NCI-H187 (cell line): ENCODE results near the gene HCN4.
A peak's percentile ranks its signal among the peaks of the same experiment; 100 is the strongest.
"Not testable (repeated sequence)": the region's sequence is repeated elsewhere in the genome, so short reads cannot be mapped to it uniquely, and the experiment has no call there.

ENCODE experiments used
- DNase-seq, 2 experiments: peaks; one replicate each; lab custom pipeline; 2025; lab: John Stamatoyannopoulos, UW

The HCN4 gene

DNA sequence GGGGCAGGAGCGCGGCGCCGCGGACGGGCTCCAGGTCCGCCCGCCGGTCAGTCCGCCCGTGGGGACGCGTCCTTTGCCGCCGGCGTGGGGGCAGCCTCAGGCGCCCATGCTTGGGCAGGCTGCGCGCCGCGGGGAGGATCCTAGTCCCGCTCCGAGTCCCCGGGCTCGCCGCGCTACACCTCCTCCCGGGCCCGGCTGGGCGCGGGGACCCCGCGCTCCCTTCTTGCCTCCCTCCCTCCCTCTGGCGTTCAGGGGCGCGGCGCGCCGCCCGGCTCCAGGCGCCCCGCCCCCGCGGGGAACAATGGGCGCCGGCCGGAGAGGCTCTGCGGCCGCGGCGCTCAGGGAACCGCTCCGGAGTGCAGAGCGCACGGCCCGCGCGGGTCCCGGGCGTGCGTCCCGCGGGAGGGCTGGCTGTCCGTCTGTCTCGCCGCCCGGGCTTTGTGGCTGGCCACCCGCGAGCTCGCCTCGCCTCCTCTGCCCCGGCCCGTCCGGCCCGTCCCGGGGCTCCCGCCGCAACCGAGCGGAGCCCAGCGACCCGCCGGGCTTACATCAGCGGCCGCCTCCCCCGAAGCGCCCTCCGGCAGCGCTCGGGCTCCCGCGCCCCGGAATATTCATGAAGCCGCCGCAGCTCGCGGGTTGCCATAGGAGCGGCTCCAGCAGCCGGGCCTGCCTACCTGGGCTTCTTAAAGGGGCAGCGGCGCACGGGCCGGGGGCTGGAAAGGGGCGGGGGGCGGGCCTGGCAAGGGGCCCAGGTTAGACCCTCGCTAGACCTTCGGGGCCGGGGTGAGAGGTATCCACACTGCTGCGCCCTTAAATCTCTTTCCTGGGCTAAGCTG, at the start of gene HCN4:
TSS of gene HCN4 (minus strand) at position 658 of the 836 bp plus-strand sequence. CDS start 688 bp downstream, outside the sequence.
- DNase-seq = peak in 1 of 2 experiments; percentile 55

DNA sequence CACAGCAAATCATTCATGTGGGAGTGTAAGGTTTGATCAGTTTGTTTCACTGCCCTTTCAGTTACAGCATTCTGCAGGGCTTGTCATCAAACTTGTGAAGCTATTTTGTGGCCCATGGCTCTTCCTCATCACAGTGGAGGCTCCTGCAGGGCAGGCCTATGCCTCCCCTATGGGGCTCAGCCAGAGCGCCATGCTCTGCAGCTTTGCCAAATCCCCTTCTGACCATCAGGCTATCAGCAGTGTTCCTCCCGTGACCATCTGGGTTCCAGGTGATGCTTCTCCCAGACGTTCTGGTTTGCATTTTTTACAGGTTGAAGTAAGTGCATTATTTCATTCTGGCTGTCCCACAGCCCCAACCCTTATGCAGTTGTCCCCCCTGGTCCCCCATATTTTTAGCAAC, 46.1 kb upstream of the HCN4 start:
- no peak for DNase-seq

DNA sequence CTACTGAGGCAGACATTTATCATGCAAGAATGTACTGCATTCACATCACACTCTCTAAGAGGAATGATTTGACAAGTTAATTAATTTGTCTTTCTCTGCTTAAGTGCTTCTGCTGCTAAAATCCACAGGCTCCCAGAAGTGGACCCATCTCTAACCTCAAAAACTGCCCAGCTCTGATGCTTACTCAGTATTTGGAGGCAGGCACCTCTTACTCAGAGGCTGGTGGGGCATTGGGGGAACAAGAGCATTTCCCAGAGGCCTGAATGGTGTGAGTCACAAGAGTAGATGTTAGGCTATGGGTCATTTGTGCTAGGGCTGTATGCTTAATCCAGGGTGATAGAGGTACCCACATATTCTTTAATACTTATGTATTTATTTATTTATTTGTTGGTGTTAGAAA, 34.4 kb upstream of the HCN4 start:
- no peak for DNase-seq

DNA sequence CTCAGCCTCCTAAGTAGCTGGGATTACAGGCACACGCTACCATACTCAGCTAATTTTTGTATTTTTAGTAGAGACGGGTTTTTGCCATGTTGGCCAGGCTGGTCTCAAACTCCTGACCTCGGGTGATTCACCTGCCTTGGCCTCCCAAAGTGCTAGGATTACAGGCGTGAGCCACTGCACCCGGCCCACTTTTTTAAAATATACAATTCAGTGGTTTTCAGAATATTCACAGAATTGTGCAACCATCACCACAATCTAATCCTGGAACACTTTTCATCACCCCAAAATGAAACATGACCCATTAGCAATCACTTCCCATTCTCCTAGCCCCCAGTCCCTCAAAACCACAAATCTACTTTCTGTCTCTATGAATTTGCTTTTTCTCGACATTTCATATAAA, 31.5 kb upstream of the HCN4 start:
- DNase-seq = not testable (repeated sequence)

DNA sequence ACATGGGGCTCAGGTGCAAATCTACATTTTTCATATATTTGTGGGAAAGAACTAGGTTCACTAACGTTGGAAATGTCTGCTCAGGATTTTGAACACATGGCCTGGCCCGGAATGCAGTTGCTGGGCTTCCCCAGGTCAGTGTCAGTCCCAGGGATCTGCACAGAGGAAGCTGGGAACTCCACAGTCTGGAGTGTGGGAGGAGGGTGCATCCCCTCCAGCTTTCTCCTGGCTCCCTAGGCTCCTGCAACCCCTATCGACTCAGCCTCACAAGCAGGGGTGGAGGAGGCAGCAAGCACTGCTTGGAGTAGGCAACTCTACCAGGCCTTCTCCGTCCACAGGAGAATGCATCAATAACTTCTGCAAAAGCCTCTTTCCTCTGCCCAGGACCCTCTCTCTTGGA, 30.1 kb upstream of the HCN4 start:
- no peak for DNase-seq

DNA sequence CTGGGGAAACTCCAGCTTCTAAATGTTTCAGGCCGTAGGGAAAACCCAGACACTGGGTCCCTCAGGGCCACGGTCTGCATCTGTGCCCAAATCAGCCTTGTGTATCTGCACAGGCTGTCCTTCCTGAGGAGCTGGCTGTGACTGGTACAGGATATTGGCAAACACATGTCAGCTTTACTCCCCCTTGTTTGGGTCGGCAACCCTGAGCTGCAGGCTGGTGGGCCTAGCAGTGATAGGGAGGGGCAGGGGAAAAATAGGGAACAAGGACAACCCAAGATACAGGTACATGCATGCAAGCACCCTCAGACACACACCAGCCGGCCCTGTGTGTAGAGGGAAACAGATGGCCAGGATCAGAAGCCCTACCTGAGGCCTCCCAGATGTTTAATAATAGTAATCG, 28.7 kb upstream of the HCN4 start:
- DNase-seq = no peak

DNA sequence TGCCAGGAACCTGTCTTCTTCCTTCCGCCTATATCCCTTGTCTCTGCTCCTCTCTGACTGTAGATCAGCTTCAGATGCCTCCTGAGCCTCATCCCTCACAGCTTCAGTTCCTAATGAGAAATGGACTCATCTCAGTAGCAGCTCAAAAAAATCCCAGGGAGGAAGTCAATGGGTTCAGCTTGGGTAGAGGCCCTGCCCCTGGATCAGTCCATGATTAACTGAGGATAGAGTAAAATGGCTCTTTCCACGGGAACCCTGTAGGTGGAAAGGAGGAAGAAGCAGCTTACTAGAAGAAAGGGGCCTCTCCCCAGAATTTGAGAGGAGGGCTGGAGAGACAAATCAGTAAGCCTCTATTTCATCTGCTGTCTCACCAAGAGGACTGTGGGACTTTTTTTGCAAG, 26.9 kb upstream of the HCN4 start:
- no peak for DNase-seq

DNA sequence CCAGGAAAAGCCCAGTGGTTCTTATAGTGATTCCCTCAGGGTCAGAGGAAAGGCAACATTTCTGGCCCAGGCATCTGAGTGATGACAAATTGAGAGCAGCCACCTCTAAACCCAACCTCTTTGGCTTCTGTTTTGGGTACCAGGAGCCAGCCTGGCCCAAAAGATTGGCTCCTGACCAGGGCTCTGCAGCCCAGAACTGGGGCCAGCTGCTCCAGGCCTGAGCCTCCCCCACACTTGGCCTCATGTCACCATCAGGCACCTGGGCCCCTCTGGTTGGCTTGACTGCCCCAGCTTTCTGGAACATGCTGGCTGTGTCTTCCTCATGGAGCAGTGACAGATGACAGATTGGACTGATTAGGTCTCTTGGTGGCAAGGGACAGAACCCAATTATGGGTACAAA, 26.0 kb upstream of the HCN4 start:
- DNase-seq = no peak

DNA sequence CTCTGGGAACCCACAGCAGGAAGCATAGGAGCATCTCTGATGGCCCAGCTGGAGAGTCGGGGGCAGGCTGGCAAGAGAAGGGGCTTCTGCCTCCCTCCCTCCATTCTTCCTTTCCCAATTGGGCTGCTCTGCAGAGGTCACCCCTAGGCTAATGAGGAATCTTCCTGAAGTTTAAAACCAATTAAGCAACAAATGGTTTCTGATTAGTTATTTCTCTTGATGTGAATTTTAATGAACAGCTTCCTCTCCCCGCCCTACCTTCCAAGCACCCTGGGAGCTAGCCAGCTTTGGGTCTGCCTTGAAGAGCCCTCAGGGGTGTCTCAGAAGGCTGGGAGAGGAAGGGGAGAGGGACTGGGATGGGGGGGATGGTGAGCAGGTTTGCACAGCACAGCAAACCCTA, 24.6 kb upstream of the HCN4 start:
- no peak for DNase-seq

DNA sequence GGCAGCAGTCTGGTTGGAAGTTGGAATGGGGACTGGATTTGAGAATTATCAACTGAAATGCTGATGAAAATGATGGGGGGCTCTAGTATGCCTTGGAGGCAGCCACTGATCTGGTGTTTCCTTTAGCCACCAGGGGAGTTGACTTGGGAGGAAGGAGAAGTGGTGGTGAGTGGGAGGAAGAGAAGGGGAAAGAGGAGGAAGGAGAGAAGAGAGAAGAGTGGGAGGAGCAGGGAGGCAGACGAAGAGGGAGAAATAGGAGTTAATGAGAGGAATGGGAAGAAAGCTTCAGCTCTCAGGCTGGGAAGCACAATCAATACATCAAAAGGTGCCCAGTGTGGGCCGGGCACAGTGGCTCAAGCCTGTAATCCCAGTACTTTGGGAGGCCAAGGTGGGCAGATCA, 23.3 kb upstream of the HCN4 start:
- DNase-seq = no peak

DNA sequence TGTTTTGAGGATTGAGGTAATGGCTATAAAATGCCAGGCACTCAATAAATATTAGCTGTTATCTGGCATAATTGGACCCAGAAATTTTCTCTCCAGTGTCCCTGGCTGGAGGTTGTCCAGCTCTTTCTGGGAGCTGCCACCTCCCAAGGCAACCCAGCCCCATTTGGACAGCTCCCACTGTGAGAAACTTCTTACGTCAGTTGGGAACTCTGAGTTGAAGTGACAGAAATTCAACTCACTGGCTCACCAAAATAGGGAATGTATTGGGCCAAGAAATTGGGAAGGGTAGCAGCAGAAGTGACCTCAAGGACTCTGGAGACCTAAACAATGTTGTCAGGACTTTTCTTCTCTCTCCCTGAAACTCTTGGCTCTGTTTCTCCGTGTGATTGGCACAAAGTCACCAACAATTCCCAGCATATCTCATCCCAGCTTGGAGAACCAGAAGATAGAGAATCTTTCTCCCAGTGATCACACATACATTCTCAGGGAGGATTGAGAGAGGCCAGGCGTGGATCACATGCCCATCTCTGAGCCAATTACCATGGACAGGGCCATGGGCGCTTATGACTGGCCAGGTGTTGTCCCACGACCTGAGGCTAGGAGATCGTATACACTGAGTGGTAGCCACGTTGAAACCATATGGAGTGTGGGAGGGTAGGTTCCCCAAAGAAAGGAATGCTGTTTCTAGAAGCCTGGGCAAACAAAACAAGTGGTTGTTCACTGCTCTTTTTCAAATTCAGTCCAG, 22.5 kb upstream of the HCN4 start:
- DNase-seq = no peak

DNA sequence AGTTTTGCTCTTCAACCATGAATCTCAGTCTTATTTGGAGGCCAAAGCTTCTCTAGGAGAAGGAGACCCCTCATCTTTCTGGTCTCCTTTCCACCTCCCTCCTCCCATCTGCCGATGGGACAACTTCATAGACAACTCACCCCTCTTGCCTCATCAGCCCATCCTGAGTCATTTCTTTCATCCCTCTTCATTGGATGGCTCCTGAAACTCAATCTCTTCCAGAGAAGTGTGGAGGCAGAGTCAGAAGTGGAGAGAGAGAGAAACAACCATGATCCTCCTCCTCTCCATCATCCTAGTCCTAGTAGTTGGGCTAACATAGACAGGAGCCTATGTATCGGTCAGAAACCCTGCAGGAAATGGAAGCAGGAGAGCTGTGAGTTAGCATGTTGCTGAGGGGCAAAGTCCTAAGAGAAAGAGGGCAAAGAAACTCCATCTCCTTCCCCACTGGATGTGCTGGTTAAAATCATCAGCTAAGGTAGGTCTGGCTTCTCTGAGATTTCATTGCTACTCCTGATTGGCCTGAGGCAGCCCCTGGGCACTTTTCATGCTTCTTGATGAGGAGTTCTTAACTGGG, 21.3 kb upstream of the HCN4 start:
- DNase-seq = no peak

DNA sequence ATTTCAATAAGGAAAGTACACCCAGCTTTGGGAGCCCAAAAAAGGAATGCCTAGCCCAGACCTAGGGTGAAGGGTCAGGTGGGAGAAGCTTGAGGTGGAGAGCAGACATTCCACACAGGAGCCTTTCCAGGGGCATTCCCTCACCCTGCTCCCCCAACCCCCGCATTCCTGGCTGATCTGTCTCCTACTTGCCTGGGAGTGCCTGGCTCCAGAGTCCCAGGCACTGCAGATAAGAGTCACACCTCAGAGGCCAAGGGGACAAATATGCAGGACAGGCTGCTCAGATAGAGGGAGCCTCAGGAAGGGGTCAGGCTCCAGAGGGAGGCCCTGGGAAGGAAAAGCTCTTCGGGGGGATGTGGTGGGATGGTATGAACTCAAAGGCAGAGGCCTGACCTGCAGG, 20.8 kb upstream of the HCN4 start:
- DNase-seq = no peak

DNA sequence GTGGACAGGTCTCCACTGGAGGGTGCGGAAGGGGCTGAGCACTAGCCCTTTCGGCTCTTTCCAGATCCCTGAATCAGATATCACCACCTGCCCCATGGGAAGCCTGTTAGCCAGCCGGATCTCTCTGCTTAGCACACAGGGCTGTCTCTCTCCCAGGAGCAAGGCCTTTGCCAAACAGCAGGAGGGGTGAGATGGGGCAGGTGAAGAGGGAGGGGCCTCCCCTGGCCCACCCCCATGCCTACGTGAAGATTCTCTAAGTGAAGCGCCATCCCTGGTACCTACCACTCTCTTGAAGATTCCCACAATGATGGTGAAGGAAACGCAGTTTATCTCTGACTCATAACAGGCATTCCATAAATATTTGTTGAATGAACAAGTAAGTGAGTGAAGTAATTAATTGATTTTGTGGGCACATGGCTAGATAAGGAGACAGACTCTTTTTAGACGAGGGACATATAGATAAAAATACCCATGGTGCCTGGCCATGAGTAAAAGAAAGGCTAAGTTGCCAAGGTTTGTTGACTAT, 19.6 kb upstream of the HCN4 start:
- DNase-seq = no peak

DNA sequence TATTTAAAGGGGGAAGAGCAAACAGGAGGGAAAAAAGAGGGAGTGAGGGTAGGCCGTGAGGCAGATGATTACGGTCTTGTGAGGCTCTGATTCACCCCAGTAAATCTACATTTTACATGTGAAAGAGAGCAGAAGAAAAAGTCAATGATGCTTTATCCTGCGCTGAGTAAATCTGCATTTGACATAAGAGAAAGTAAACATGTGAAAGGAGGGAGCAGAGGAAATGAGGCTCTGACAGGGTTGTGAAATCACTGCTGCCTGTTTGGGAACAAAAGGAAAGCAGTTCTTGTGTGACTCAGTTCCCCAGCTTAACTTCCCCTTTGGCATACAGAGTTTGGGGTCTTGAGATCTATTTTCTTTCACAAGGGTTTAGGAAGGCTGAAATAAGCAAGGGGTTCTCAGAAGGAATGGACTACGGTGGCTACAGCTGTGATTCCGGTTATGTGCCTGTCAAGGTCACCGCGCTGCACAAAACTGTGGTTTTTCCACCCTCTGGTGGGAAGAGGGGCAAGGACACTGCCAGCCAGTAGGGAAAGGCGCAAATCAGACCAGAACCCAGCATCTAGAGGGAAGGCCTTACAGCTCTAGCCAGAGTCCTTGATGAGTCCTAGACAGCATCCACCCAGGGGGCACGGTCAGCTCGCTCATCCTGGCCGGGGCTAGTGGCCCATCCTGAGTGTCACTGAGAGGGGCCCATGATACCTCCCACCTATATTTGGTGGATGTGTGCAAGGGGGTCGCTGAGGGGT, 18.9 kb upstream of the HCN4 start:
- DNase-seq = no peak

DNA sequence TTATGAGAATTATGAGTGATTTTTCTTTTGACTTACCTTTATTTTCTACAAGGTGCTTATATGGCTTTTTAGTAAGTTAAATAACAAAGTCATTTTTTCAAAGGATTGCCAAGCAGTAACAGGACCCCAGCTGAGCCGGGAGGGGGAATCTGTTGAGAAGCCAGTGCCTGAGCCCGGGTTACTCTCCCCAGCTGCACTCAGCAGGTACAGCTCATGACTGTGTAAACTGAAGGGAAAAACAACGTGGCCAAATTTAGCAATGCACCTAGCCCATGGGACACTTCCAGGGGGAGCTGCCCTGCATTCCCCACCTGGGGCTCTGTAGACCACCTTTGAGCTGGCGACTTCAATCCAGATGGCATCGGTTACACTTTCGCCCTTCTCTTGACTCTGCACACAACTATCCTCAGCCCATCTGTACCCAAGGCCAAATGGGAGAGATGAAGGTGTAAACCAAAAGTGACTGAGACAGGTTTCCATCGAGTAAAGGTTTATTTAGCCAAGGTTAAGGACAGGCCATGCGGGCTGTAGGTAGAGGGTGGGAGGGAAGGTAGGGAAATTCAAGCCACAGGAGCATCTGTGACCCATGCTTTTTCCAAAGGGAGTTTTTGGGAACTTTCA, 18.2 kb upstream of the HCN4 start:
- DNase-seq = no peak

DNA sequence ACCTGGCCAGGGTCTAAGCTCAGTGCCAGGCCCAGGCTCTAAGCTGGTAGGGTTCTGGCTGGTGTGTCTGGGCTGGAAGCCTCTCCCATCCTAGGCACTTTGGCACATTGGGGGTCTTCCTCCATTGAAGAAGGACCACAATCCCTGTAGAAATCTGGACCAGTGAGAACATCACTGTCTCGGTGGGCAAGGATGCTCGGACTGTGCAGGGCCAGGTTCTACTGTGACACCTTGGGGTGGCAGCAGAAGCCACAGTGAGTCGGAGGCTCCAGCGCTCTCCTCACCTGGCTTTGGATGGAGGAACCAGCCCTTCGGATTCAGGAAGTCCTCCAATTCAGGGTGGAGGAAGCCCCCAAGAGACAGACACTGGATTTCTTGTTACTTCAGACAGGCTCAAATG, 17.5 kb upstream of the HCN4 start:
- no peak for DNase-seq

DNA sequence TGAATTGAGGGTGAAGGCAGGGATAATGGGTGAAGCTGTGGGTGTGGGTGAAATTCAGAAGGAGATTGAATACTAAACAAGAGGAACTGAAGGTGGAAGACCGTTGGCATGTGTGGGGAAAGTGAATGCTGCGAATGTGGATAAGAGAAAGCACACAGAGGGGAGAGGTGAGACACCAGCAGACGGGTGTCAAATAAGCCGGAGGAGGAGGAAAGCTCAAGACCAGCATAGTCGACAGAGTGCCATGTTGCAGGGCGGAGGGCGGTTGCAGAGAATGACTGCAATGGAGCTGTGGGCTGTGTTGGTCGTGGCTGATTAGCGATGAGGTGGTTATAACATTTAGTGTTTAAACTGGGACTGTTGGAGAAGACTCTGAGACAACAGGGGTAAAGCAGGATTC, 16.4 kb upstream of the HCN4 start:
- DNase-seq = no peak

DNA sequence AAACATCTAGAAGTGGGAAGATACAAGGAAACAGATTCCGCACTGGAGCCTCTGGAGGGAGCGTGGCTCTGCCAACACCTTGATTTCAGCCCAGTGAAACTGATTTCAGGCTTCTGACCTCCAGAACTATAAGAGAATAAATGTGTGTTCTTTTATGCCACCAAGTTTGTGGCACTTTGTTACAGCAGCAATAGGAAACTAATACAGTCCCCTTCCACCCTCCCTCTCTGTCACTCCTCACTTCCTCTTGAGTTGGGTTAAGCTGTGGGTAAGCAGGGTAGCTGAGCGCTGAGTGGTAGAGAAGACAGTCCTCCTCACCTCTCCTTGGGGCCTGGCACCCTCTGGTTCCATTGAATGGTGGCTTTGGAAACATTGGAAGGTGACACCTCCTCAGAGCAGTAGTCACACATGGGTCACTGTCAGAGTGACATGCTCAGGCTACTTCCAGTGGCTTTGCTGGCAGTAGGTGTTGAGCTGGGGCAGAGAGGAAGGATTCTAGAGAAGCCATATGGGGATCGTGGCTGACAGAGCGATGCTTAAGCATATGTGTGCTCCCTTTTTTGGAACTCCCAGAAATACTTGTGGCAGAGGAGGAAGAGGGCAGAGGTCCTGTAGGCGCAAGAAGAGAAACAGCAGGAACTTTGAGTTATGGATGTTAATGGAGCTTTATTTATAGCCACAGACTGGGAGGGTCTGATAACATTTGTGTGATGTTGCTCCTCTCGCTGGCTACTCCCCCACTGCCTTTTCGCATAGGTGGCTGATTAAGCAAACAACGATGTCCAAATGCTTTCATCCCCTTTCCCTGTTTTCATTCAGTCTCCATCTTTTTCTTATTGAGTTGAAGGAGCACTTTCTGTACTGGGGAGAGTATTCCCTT, 14.8 kb upstream of the HCN4 start:
- DNase-seq = no peak

DNA sequence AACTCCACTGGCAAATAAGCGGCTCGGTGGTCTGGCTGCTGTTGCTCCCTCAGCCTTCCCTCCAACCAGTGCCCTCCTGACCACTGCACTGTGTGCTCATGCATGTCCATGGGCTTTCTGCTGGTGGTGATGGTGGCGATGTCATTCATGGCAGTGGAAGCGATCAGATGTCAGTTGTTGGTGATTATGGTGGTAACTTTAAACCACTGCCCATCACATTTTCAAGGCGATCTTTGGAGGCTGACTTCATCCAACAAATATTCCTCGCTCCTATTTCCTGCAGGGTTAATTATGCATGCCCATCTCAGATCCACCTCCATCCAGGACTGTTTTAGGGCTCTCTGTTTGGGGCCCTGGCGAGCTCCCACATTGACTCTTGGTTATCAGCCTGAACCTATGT, 13.4 kb upstream of the HCN4 start:
- no peak for DNase-seq

DNA sequence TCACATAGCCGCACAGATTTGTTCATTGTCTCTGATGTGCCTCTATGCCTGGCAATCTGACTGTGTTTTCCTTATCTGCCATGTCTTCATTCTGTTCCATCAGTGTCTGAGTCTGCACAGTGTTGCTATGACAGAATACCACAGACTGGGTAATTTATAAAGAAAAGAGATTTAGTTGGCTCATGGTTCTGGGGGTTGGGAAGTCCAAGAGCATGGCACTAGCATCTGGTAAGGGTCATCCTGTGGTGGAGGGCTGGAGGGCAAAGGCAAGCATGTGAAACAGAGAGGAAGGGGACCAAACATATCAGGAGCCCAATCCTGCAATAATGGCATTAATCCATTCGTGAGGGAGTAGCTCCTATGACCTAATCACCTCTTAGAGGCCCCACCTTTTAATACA, 11.9 kb upstream of the HCN4 start:
- DNase-seq = no peak
